ENCODE results near the gene LARGE1. TPM values are rescaled to one million over a fixed set of nuclear protein-coding genes. Genes with fewer than 3 reads are reported as not detected.

The LARGE1 gene
- total RNA-seq, 1 donor from 2014 or later, result 2.4 TPM

- no peak for FAIRE-seq
Measured at GRCh38 chr22:33350961-33351360, 569.3 kb downstream of the LARGE1 start.

GRCh38 chr22:33350491-33350890 lies 569.8 kb downstream of the LARGE1 start:
- TF ChIP-seq CTCF (IDR thresholded peaks at IDR 0.05; ENCODE audit: insufficient read depth, low read length, severe bottlenecking), result no peak
- no peak for FAIRE-seq
- Histone ChIP-seq H3K36me3 (ENCODE audit: control insufficient read depth, insufficient read depth, low read length) (no peaks in the 10 kb centered on the region), H3K4me3 (ENCODE audit: low read depth, low read length) (no peak overlapping the region), H3K27me3 (ENCODE audit: control insufficient read depth, insufficient read depth, low read length) (no peaks in the 10 kb centered on the region)
- DNase-seq (ENCODE audit: low read depth), result no peak

More at GRCh38 chr22:33350961-33351360, 569.3 kb downstream of the LARGE1 start:
- no peaks in the 10 kb centered on the region for H3K36me3 ChIP-seq (ENCODE audit: control insufficient read depth, insufficient read depth, low read length)
- no peaks in the 10 kb centered on the region for H3K27me3 ChIP-seq (ENCODE audit: control insufficient read depth, insufficient read depth, low read length)
- no peak for TF ChIP-seq CTCF (IDR thresholded peaks at IDR 0.05; ENCODE audit: insufficient read depth, low read length, severe bottlenecking)
- H3K4me3 ChIP-seq (ENCODE audit: low read depth, low read length), result no peak overlapping the region
- DNase-seq (ENCODE audit: low read depth), result peak; percentile 87

GRCh38 chr22:33347002-33347401 lies 573.3 kb downstream of the LARGE1 start:
- Histone ChIP-seq H3K4me3 (ENCODE audit: low read depth, low read length) (no peak overlapping the region), H3K36me3 (ENCODE audit: control insufficient read depth, insufficient read depth, low read length) (no peaks in the 10 kb centered on the region), H3K27me3 (ENCODE audit: control insufficient read depth, insufficient read depth, low read length) (no peaks in the 10 kb centered on the region)
- FAIRE-seq (no peak), DNase-seq (ENCODE audit: low read depth) (no peak)
- TF ChIP-seq CTCF (IDR thresholded peaks at IDR 0.05; ENCODE audit: insufficient read depth, low read length, severe bottlenecking), result no peak

GRCh38 chr22:33341611-33342010 lies 578.7 kb downstream of the LARGE1 start:
- no peaks in the 10 kb centered on the region for H3K36me3 ChIP-seq (ENCODE audit: control insufficient read depth, insufficient read depth, low read length)
- H3K27me3 ChIP-seq (ENCODE audit: control insufficient read depth, insufficient read depth, low read length), result no peaks in the 10 kb centered on the region
- no peak overlapping the region for H3K4me3 ChIP-seq (ENCODE audit: low read depth, low read length)
- FAIRE-seq, result peak; percentile 28
- no peak for TF ChIP-seq CTCF (IDR thresholded peaks at IDR 0.05; ENCODE audit: insufficient read depth, low read length, severe bottlenecking)
- no peak for DNase-seq (ENCODE audit: low read depth)

GRCh38 chr22:33337524-33337923 lies 582.8 kb downstream of the LARGE1 start:
- TF ChIP-seq CTCF (IDR thresholded peaks at IDR 0.05; ENCODE audit: insufficient read depth, low read length, severe bottlenecking), result no peak
- Histone ChIP-seq H3K27me3 (ENCODE audit: control insufficient read depth, insufficient read depth, low read length) (no peaks in the 10 kb centered on the region), H3K4me3 (ENCODE audit: low read depth, low read length) (no peak overlapping the region), H3K36me3 (ENCODE audit: control insufficient read depth, insufficient read depth, low read length) (no peaks in the 10 kb centered on the region)
- DNase-seq (ENCODE audit: low read depth) (peak; percentile 17), FAIRE-seq (no peak)

- FAIRE-seq (no peak), DNase-seq (ENCODE audit: low read depth) (no peak)
- Histone ChIP-seq H3K4me3 (ENCODE audit: low read depth, low read length) (no peak overlapping the region), H3K36me3 (ENCODE audit: control insufficient read depth, insufficient read depth, low read length) (no peaks in the 10 kb centered on the region), H3K27me3 (ENCODE audit: control insufficient read depth, insufficient read depth, low read length) (no peaks in the 10 kb centered on the region)
- TF ChIP-seq CTCF (IDR thresholded peaks at IDR 0.05; ENCODE audit: insufficient read depth, low read length, severe bottlenecking), result no peak
Measured at GRCh38 chr22:33335611-33336279, 584.5 kb downstream of the LARGE1 start.
